Muscle of arm (tissue), 12 donors: ENCODE data around the gene THOC1. TPM values are rescaled to one million over a fixed set of nuclear protein-coding genes. Genes with fewer than 3 reads are reported as not detected.

Source experiments
- DNase-seq: peaks from one replicate; pipeline ENCODE4 v3.0.0-alpha.2; 2013
- polyA plus RNA-seq, 12 donors: library from polyadenylated mRNA; unstranded; fragments of 120-200 nt; gene quantifications; one replicate each; pipeline ENCODE4 v1.2.1, GENCODE V29; 2013; ENCODE audit not compliant: insufficient read length in 12 of 12

Gene THOC1
- polyA plus RNA-seq, 12 donors, result 29.2 to 77.4 (median 50.3) TPM; not detected in 1

GRCh38 chr18:286515-287310, 18.9 kb upstream of the THOC1 start:
- DNase-seq, result no peak

- DNase-seq, result no peak
These were observed 18.0 kb upstream of the THOC1 start for GRCh38 chr18:285817-286216.

DNA sequence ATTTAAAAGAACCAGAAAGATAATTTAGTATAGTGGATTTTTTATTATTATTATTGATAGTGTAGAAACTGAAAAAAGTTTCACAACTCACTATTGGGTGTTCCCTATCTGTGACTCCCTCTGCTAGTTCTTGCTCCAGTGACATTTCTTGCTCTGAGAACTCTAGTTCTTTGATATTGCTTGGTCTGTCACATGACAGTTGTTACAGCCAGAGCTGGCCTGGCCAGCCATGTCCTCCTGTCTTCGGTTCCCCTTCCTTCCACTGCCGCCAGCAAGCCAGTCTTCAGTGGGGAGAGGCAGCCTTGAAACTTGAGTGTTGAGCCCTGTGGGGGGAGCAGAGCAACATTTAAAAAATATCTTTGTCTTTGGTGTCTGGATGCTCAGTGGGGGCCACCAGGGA, 7.6 kb upstream of the THOC1 start:
- no peak for DNase-seq

DNA sequence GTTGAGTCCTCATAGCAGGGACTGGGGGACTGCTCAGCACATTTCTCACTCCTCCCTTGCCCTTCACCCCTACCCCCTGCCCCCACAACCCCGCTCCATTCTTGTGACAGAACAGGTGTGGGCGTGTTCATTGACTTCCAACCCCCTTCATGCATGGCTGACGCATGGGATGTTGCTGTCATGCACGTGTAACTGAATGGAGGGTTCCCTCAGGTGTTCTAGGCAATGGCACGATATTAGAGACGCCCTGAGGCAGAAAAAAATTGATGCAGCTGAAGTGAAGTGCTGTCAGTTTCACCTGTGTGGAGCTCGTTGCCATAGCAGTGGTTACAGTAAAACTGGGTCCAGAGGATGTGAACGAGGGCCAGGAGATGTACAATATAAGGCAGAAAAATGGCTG, 6.5 kb upstream of the THOC1 start:
- no peak for DNase-seq

DNA sequence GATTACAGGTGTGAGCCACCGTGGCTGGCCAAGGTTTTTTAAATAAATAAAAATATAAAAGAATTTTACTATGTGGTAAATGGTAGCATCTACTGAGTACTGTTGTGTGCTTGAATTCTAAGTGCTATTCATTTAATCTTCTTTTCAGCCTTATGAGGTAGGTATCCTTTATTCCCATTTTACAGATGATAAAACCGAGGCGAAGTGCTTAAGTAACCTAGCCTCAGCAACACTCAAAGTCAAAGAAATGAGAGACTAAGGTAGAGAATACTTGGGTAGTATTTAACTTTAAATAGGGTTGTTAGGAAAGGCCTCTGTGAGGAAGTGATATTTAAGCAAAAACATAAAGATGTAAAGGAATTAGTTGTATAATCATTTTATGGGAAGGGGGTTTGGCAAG, 5.7 kb upstream of the THOC1 start:
- DNase-seq, result no peak

GRCh38 chr18:272650-273049, 4.8 kb upstream of the THOC1 start:
- no peak for DNase-seq

- DNase-seq, result no peak
These were observed 1.7 kb upstream of the THOC1 start for GRCh38 chr18:269480-270095.

DNA sequence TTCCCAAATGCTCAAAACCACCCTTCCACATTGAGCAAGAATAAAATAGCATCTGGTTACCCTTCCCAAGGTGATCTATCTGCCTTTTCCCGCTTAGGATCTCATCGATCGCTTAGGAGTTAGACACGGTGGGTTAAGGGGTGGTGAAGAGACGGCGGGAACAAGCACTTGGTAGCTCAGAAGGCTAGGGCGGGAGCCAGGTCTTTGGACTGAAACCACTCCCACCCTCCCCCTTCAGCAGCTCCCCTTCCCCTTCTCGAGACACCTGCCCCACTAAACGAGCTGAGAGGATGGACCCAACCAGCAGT, 513 bp downstream of the THOC1 start:
- DNase-seq, result no peak

DNA sequence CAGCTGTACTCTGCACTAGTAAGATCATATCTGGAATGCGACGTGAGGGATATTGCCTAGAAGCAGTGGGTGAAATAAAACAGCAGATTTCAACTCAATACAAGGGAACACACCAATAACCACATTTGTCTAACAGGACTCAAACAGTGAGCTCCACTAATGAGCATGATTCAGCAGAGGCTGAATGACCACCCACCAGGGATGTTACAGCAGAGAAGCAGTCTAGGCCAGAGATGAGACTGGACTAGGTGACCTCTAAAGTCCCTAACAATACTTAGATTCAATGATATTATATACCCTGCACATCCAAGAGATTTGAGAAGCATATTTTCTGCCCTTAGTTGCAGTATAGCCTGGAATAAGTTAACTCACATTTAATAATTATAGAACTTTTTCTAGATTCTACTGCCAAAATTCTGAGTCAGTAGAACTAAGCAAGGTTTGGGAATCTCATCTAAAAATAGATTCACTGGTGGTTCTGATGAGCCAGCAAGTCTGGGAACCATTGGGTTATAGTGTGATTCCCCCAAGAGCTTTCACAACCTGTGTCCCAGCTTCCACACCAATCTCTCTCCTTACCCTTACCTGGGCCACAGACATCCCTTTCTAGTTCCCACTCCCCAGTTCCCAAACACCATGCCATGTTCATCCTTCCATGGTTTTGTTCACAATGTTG, 6.3 kb downstream of the THOC1 start:
- DNase-seq, result no peak

DNA sequence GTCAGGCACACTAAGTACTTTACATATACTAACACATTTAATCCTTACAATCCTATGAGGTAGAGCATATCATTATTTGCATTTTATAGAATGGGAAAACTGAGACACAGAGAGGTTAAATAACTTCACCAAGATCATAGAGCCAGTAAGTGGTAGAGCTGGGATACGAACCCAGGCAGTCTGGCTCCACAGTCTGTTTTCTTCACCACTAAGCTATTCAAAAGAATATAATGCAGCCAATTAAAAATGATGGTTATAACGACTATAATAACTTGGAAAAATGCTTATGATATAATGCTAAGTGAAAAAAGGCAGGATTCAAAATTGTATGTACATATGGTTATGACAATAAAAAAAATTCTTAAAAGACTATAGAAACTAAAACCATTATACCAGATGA, 7.3 kb downstream of the THOC1 start:
- no peak for DNase-seq

DNA sequence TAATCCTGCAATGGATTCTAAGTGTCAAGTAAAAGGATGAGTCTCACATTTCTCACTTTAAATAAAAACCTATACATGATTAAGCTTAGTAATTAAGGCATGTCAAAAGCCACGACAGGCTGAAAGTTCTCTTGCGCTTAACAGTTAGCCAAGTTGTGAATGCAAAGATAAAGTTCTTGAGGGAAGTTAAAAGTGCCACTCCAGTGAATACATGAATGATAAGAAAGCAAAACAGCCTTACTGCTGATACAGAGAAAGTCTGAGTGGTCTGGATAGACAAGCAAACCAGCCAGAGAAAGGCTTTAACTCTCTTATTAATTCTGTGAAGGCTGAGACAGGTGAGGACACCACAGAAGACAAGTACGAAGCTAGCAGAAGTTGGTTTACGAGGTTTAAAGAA, 12.7 kb downstream of the THOC1 start:
- DNase-seq, result no peak

DNA sequence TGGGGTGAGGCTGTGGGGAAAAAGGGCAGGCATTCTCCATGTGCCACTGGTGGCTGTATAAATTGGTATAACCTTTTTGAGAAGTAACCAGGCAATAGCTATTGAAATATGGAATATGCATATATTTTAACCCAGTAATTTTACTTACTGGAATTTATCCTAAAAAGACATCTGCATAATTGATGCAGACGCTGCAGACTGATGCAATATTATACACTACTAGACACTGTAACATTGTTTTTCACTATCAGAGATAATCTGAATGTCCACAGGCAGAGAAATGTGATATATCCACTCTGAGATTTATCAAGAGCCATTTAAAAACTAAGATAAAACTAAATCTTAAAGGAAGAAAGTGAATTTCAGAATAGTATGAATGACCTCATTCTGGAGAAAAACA, 14.7 kb downstream of the THOC1 start:
- DNase-seq, result no peak

GRCh38 chr18:251572-251971, 16.3 kb downstream of the THOC1 start:
- DNase-seq, result no peak

DNA sequence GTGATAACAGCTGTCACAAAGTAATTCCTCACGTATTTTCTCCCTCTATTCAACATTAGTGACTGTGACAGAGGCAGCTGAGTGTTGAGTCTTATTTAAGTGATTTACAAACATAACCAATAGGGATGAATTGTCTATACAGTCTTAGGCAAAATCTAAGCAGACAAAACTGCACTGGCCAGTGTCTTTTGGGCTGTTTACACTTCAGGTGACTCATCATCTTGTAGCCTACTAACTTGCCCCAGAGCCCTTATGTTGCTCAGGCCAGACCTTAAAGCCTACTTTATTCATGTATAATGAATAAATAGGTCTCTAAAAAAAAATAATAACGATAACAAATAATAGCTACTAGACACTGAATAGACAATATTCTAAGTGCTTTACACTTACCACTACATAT, 17.2 kb downstream of the THOC1 start:
- no peak for DNase-seq

DNA sequence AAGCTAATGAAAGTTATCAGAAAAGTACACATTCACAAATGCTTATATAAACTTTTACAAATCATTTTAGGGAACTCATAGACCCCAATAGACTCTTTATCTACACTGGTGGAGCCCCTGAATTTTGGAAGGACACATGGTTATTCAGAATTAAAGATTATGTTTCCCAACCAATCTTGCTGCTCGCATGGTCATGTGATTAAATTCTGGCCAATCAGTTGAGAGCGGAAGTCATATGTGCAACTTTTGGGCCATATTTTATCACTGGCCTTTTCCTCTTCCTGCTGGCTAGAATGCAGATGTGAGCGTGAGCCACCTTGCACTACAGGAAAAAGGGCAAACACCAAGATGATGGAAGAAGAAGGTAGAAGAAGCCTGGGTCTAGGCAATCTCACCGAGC, 19.8 kb downstream of the THOC1 start:
- no peak for DNase-seq

- DNase-seq, result no peak
These were observed 22.5 kb downstream of the THOC1 start for GRCh38 chr18:245282-245847.

- no peak for DNase-seq
These were observed 27.7 kb downstream of the THOC1 start for GRCh38 chr18:240175-240574.

- no peak for DNase-seq
These were observed 36.3 kb downstream of the THOC1 start for GRCh38 chr18:231563-231962.

GRCh38 chr18:228586-228985, 39.3 kb downstream of the THOC1 start:
- no peak for DNase-seq

GRCh38 chr18:227902-228301, 39.9 kb downstream of the THOC1 start:
- DNase-seq, result no peak

- DNase-seq, result no peak
These were observed 40.5 kb downstream of the THOC1 start for GRCh38 chr18:227374-227773.

GRCh38 chr18:225745-226144, 42.1 kb downstream of the THOC1 start:
- no peak for DNase-seq

GRCh38 chr18:220708-221107, 47.1 kb downstream of the THOC1 start:
- DNase-seq, result no peak
